ENCODE data around the gene GLYATL1. TPM values are rescaled to one million over a fixed set of nuclear protein-coding genes. Genes with fewer than 3 reads are reported as not detected.
A peak's percentile ranks its signal among the peaks of the same experiment; 100 is the strongest.

The GLYATL1 gene
- total and polyA plus RNA-seq, 5 donors from 2014 or later = not detected

DNA sequence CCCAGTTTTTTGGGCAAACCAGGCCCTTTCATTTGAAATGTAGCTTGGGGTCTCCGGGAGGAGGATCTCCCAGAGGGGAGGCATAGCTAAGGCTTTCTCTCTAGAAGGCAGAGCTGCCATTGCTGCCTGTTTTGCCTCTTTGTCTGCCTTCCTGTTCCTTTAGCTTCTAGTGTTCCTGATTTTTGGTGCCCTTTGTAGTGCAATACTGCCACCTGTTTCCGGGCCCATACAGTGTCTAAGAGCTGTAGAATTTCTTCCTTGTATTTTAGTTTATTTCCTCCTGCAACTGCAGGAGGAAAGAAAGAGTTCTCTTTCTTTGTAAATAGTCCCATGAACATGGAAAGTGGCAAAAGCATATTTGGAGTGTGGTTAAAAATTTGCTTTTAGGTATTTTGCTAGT is 19.3 kb upstream of the GLYATL1 start:
- Histone ChIP-seq H3K27ac (ENCODE audit: insufficient read depth, low read length, poor library complexity, severe bottlenecking) (no peak overlapping the region), H3K27me3 (ENCODE audit: control insufficient read depth, insufficient read depth, low read length) (no peaks in the 10 kb centered on the region), H3K4me1 (ENCODE audit: control insufficient read depth, insufficient read depth, low read length, poor library complexity, severe bottlenecking) (no peaks in the 10 kb centered on the region), H3K4me3 (ENCODE audit: low read depth, low read length) (no peak overlapping the region), H3K9me3 (ENCODE audit: control insufficient read depth in 2 of 2, low read length in 2 of 2) (peaks cover 3 to 18% of the 10 kb centered on the region in 2 experiments), H3K36me3 (ENCODE audit: control insufficient read depth, insufficient read depth, low read length) (no peaks in the 10 kb centered on the region)
- peaks cover 0 to 20% (median 3%) of the 10 kb centered on the region in 7 donors for H3K9me3 Mint-ChIP-seq
- H3K27ac Mint-ChIP-seq = no peak overlapping the region
- no peak for ATAC-seq (ENCODE audit: low read depth in 2 of 2)
- H3K4me3 Mint-ChIP-seq = no peak overlapping the region
- no peak for DNase-seq
- H3K36me3 Mint-ChIP-seq = no peaks in the 10 kb centered on the region
- H3K4me1 Mint-ChIP-seq = peaks cover 0 to 11% (median 3%) of the 10 kb centered on the region in 4 donors
- H3K27me3 Mint-ChIP-seq = peaks cover 10% of the 10 kb centered on the region

DNA sequence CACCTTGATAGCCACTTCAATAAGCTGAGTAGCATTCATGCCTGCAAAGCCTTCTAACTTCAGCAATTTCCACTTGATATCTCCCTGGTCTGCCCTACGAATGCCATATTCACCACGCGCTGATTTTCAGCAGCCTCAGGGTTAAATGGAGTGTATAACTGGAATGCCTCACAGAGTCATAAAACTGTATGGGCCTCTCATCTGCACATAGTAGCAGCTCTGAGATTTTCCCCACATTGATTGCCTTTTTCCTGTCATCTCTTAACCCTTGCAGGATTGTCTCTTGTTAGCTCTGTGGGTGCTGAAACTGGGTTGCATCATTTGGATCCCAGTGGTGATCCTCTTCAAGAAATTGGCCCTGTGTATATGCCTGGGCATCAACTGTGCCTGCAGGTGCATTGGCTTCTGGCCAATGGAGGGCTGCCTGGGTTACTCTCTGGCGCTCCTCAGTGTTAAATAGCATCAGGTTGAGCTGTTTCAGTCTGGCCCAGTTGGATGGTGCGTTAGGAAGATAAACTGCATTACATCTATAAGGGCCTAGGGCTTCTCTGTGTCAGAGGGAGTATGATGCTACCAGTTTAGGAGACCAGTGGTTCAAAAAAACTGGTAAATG is 17.4 kb upstream of the GLYATL1 start:
- H3K27me3 ChIP-seq (ENCODE audit: control insufficient read depth, insufficient read depth, low read length) = peaks cover 2% of the 10 kb centered on the region
- no peaks in the 10 kb centered on the region for H3K36me3 ChIP-seq (ENCODE audit: control insufficient read depth, insufficient read depth, low read length)
- DNase-seq (no peak), ATAC-seq (ENCODE audit: low read depth in 2 of 2) (no peak)
- H3K9me3 Mint-ChIP-seq = peaks cover 0 to 12% (median 3%) of the 10 kb centered on the region in 7 donors
- no peaks in the 10 kb centered on the region for H3K4me1 ChIP-seq (ENCODE audit: control insufficient read depth, insufficient read depth, low read length, poor library complexity, severe bottlenecking)
- H3K27ac Mint-ChIP-seq = no peak overlapping the region
- H3K4me3 ChIP-seq (ENCODE audit: low read depth, low read length) = no peak overlapping the region
- peaks cover 10% of the 10 kb centered on the region for H3K27me3 Mint-ChIP-seq
- H3K4me1 Mint-ChIP-seq = peaks cover 0 to 11% (median 3%) of the 10 kb centered on the region in 4 donors
- no peaks in the 10 kb centered on the region for H3K36me3 Mint-ChIP-seq
- H3K9me3 ChIP-seq (ENCODE audit: control insufficient read depth in 2 of 2, low read length in 2 of 2) = peaks cover 3 to 12% of the 10 kb centered on the region in 2 experiments
- no peak overlapping the region for H3K27ac ChIP-seq (ENCODE audit: insufficient read depth, low read length, poor library complexity, severe bottlenecking)
- no peak overlapping the region for H3K4me3 Mint-ChIP-seq

DNA sequence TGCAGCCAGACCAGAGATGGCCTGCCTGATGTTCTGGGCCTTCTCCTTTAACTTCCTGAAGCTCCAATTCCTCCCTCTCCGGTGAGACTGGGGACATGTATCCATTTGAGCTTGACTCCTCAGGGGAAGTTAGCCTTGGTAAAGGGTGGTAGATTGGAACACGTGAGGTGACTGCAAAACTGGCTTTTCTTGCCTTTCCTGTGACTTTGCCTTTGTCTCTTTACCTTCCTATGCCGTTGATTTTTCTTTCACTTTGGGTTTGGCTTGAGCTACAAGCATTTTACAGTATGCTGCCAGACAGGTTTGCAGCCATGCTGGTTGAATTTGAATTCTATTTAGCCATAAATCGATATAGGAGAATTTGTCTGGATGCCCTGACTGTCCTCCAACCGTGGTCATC is 16.8 kb upstream of the GLYATL1 start:
- H3K4me1 ChIP-seq (ENCODE audit: control insufficient read depth, insufficient read depth, low read length, poor library complexity, severe bottlenecking) = no peaks in the 10 kb centered on the region
- H3K36me3 ChIP-seq (ENCODE audit: control insufficient read depth, insufficient read depth, low read length) = no peaks in the 10 kb centered on the region
- peaks cover 0 to 6% of the 10 kb centered on the region in 2 experiments for H3K9me3 ChIP-seq (ENCODE audit: control insufficient read depth in 2 of 2, low read length in 2 of 2)
- Mint-ChIP-seq H3K4me3 (no peak overlapping the region), H3K4me1 (peaks cover 0 to 12% (median 4%) of the 10 kb centered on the region in 4 donors), H3K9me3 (peaks cover 0 to 6% (median 0%) of the 10 kb centered on the region in 7 donors), H3K27ac (no peak overlapping the region), H3K36me3 (no peaks in the 10 kb centered on the region), H3K27me3 (peaks cover 12% of the 10 kb centered on the region)
- H3K27ac ChIP-seq (ENCODE audit: insufficient read depth, low read length, poor library complexity, severe bottlenecking) = no peak overlapping the region
- H3K4me3 ChIP-seq (ENCODE audit: low read depth, low read length) = no peak overlapping the region
- peaks cover 2% of the 10 kb centered on the region for H3K27me3 ChIP-seq (ENCODE audit: control insufficient read depth, insufficient read depth, low read length)
- DNase-seq (no peak), ATAC-seq (ENCODE audit: low read depth in 2 of 2) (no peak)

DNA sequence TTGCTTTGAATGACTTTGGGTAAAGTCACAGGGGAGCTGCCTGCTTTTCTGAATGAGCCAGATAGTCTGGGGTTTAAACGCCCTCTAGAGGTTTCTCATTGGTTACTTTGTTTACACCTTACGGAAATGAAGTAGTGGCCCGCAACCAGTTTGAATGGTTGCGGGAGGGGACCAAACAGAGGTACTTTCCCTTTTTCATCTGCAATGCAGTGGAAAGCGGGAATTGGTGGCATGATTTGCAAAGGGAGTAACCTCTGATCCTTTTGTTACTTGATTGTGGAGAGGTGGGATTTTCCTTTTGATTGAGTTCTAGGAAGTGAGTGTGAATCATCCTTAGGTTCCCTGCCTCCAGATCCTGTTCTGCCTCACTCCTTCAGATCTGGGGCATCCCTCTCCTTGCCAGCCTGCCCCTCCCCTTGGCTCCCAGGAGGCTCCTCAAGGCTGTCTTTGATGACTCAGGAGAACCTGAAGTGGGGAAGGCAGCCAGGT is 15.9 kb upstream of the GLYATL1 start:
- Mint-ChIP-seq H3K27me3 (peaks cover 21% of the 10 kb centered on the region), H3K4me3 (peak overlapping the region in 2 of 4 donors; percentile 31 to 65), H3K4me1 (peaks cover 0 to 19% (median 4%) of the 10 kb centered on the region in 4 donors), H3K36me3 (no peaks in the 10 kb centered on the region), H3K27ac (peak overlapping the region in 1 of 3 donors; percentile 40), H3K9me3 (peaks cover 0 to 2% (median 0%) of the 10 kb centered on the region in 7 donors)
- no peaks in the 10 kb centered on the region for H3K36me3 ChIP-seq (ENCODE audit: control insufficient read depth, insufficient read depth, low read length)
- ATAC-seq (ENCODE audit: low read depth in 2 of 2) (no peak), DNase-seq (peak in 2 of 3 donors; percentile 4 to 44)
- no peaks in the 10 kb centered on the region for H3K9me3 ChIP-seq (ENCODE audit: control insufficient read depth in 2 of 2, low read length in 2 of 2)
- H3K4me3 ChIP-seq (ENCODE audit: low read depth, low read length) = no peak overlapping the region
- H3K27ac ChIP-seq (ENCODE audit: insufficient read depth, low read length, poor library complexity, severe bottlenecking) = no peak overlapping the region
- peaks cover 6% of the 10 kb centered on the region for H3K27me3 ChIP-seq (ENCODE audit: control insufficient read depth, insufficient read depth, low read length)
- H3K4me1 ChIP-seq (ENCODE audit: control insufficient read depth, insufficient read depth, low read length, poor library complexity, severe bottlenecking) = no peaks in the 10 kb centered on the region

DNA sequence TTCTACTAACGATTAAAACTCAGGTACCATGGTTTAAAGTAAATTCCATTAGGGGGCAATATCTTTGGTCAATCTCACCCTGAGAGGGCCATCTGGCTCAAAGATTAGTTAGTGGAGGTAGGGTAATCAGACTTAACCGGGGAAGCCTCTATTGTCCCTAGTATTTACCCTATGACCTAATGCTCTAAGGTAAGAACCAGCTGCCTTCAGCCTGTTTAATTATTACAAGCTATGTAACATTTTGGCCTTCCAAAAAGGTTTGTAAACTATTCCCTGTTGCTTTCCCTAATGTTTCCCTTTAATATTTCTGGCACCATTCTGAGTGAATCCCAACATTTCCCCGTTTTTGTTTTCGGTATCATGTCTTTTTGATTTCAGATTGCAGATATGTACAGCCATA is 15.1 kb upstream of the GLYATL1 start:
- Mint-ChIP-seq H3K4me1 (peaks cover 0 to 21% (median 4%) of the 10 kb centered on the region in 4 donors), H3K27me3 (peaks cover 21% of the 10 kb centered on the region), H3K4me3 (no peak overlapping the region), H3K27ac (no peak overlapping the region), H3K9me3 (peaks cover 0 to 2% (median 0%) of the 10 kb centered on the region in 7 donors), H3K36me3 (no peaks in the 10 kb centered on the region)
- ATAC-seq (ENCODE audit: low read depth in 2 of 2) (no peak), DNase-seq (no peak)
- H3K4me3 ChIP-seq (ENCODE audit: low read depth, low read length) = no peak overlapping the region
- H3K4me1 ChIP-seq (ENCODE audit: control insufficient read depth, insufficient read depth, low read length, poor library complexity, severe bottlenecking) = no peaks in the 10 kb centered on the region
- H3K27ac ChIP-seq (ENCODE audit: insufficient read depth, low read length, poor library complexity, severe bottlenecking) = no peak overlapping the region
- peaks cover 6% of the 10 kb centered on the region for H3K27me3 ChIP-seq (ENCODE audit: control insufficient read depth, insufficient read depth, low read length)
- no peaks in the 10 kb centered on the region for H3K9me3 ChIP-seq (ENCODE audit: control insufficient read depth in 2 of 2, low read length in 2 of 2)
- H3K36me3 ChIP-seq (ENCODE audit: control insufficient read depth, insufficient read depth, low read length) = no peaks in the 10 kb centered on the region

DNA sequence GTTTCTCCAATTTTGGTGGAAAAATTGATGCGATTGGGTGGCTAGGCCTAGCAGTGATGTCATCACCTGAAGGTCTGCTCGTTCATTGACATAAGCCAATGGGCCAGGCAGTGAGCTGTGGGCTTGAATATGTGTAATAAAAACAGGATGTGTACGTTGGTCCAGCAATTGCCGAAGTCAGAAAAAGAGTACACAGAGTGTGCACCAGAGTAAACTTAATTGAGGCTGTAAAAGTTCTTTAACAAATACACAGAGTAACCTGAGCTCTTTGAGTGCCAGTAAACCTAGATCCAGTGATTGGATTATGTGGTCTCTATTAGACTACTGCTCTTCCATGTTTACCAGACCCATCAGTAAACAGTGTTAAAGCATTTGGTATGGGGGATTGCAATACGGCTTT is 13.0 kb upstream of the GLYATL1 start:
- Mint-ChIP-seq H3K36me3 (no peaks in the 10 kb centered on the region), H3K27ac (no peak overlapping the region), H3K4me3 (no peak overlapping the region), H3K27me3 (peaks cover 28% of the 10 kb centered on the region), H3K9me3 (peaks cover 0 to 2% (median 0%) of the 10 kb centered on the region in 7 donors), H3K4me1 (peaks cover 0 to 21% (median 4%) of the 10 kb centered on the region in 4 donors)
- no peak for DNase-seq
- Histone ChIP-seq H3K4me1 (ENCODE audit: control insufficient read depth, insufficient read depth, low read length, poor library complexity, severe bottlenecking) (no peaks in the 10 kb centered on the region), H3K9me3 (ENCODE audit: control insufficient read depth in 2 of 2, low read length in 2 of 2) (no peaks in the 10 kb centered on the region), H3K36me3 (ENCODE audit: control insufficient read depth, insufficient read depth, low read length) (no peaks in the 10 kb centered on the region), H3K27me3 (ENCODE audit: control insufficient read depth, insufficient read depth, low read length) (peaks cover 9% of the 10 kb centered on the region), H3K4me3 (ENCODE audit: low read depth, low read length) (no peak overlapping the region), H3K27ac (ENCODE audit: insufficient read depth, low read length, poor library complexity, severe bottlenecking) (no peak overlapping the region)
- ATAC-seq (ENCODE audit: low read depth in 2 of 2) = no peak

DNA sequence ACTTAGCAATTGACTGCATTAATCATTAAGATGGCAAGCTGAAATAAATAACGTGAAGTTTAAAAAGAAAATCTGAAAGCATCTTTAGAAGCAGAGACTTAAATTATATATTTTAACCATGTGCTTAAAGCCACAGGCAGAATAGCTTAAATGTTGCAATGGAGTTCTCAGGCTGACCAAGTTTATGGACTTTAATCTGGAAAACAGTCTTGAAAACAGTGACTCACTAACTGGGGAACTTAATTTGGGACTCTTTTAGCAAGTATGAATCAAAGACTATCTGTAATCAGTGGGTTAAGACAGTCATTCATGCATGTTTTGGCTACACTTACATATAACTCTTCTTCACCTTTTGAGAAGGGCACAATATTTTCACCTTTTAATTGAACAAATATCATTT is 12.6 kb upstream of the GLYATL1 start:
- peaks cover 30% of the 10 kb centered on the region for H3K27me3 Mint-ChIP-seq
- Histone ChIP-seq H3K36me3 (ENCODE audit: control insufficient read depth, insufficient read depth, low read length) (no peaks in the 10 kb centered on the region), H3K4me1 (ENCODE audit: control insufficient read depth, insufficient read depth, low read length, poor library complexity, severe bottlenecking) (no peaks in the 10 kb centered on the region), H3K27me3 (ENCODE audit: control insufficient read depth, insufficient read depth, low read length) (peaks cover 9% of the 10 kb centered on the region), H3K9me3 (ENCODE audit: control insufficient read depth in 2 of 2, low read length in 2 of 2) (no peaks in the 10 kb centered on the region), H3K4me3 (ENCODE audit: low read depth, low read length) (no peak overlapping the region), H3K27ac (ENCODE audit: insufficient read depth, low read length, poor library complexity, severe bottlenecking) (no peak overlapping the region)
- DNase-seq = no peak
- H3K9me3 Mint-ChIP-seq = peaks cover 0 to 2% (median 0%) of the 10 kb centered on the region in 7 donors
- no peaks in the 10 kb centered on the region for H3K36me3 Mint-ChIP-seq
- H3K4me1 Mint-ChIP-seq = peaks cover 0 to 21% (median 4%) of the 10 kb centered on the region in 4 donors
- no peak overlapping the region for H3K4me3 Mint-ChIP-seq
- no peak overlapping the region for H3K27ac Mint-ChIP-seq
- ATAC-seq (ENCODE audit: low read depth in 2 of 2) = no peak

Data from CD4-positive, CD25-positive, alpha-beta regulatory T cell (primary cell).